Liver (tissue), 9 donors: Measurements from ENCODE around the gene SAMD4A. TPM values are rescaled to one million over a fixed set of nuclear protein-coding genes. Genes with fewer than 3 reads are reported as not detected.

Experiments
- DNase-seq: peaks from one replicate; pipeline ENCODE4 v3.0.0-alpha.2; 2017; ENCODE audit warnings: low spot score
- H3K27ac ChIP-seq, 2 donors: one replicate each; pipeline ENCODE4 v1.7.0; 2013; ENCODE audit warnings: inconsistent platforms in 2 of 2, low read length in 2 of 2, control low read depth in 1 of 2, low read depth in 1 of 2, mild to moderate bottlenecking in 1 of 2
- H3K27me3 ChIP-seq, 4 donors: one replicate each; pipeline versions ENCODE4 v1.6.1 to v1.7.0; 2013; ENCODE audit warnings: low read length in 3 of 4, inconsistent platforms in 1 of 4, mild to moderate bottlenecking in 1 of 4, moderate library complexity in 1 of 4; ENCODE audit not compliant: control insufficient read depth in 4 of 4, insufficient read depth in 4 of 4
- H3K36me3 ChIP-seq, 4 donors: one replicate each; pipeline versions ENCODE4 v1.6.1 to v1.7.0; 2013; ENCODE audit warnings: low read length in 3 of 4, mild to moderate bottlenecking in 3 of 4, low read depth in 1 of 4, moderate library complexity in 1 of 4; ENCODE audit not compliant: control insufficient read depth in 4 of 4, insufficient read depth in 3 of 4
- H3K4me1 ChIP-seq, 4 donors: one replicate each; pipeline versions ENCODE4 v1.6.1 to v1.7.0; 2013; ENCODE audit warnings: low read length in 3 of 4, mild to moderate bottlenecking in 3 of 4, moderate library complexity in 1 of 4; ENCODE audit not compliant: control insufficient read depth in 4 of 4, insufficient read depth in 4 of 4
- H3K4me3 ChIP-seq, 3 donors: one replicate each; pipeline versions ENCODE4 v1.6.1 to v1.7.0; 2013; ENCODE audit warnings: low read length in 3 of 3, control low read depth in 1 of 3, low read depth in 1 of 3, mild to moderate bottlenecking in 1 of 3
- H3K9ac ChIP-seq, 2 donors: one replicate each; pipeline ENCODE4 v1.7.0; 2013; ENCODE audit warnings: low read length in 2 of 2, mild to moderate bottlenecking in 2 of 2, moderate library complexity in 2 of 2, control low read depth in 1 of 2, low read depth in 1 of 2
- H3K9me3 ChIP-seq, 4 donors: one replicate each; pipeline versions ENCODE4 v1.6.1 to v1.7.0; 2013; ENCODE audit warnings: low read length in 3 of 4; ENCODE audit not compliant: control insufficient read depth in 4 of 4
- EGR1 ChIP-seq, 2 donors: IDR thresholded peaks; 2 replicates each; pipeline ENCODE4 v1.6.1; 2016 to 2018; ENCODE audit warnings: antibody characterized with exemption in 2 of 2, low read depth in 2 of 2
- FOXA1 ChIP-seq: IDR thresholded peaks from 2 replicates; pipeline ENCODE4 v1.6.1; 2016; ENCODE audit warnings: antibody characterized with exemption
- FOXA2 ChIP-seq: IDR thresholded peaks from 2 replicates; pipeline ENCODE4 v1.6.1; 2016; ENCODE audit warnings: antibody characterized with exemption
- HNF4A ChIP-seq, 2 donors: conservative IDR thresholded peaks; 2 replicates each; pipeline ENCODE4 v1.6.1; 2016; ENCODE audit warnings: antibody characterized with exemption in 2 of 2, mild to moderate bottlenecking in 2 of 2
- HNF4G ChIP-seq: IDR thresholded peaks from 2 replicates; pipeline ENCODE4 v1.6.1; 2016; ENCODE audit warnings: antibody characterized with exemption
- JUND ChIP-seq, 2 donors: IDR thresholded peaks; 2 replicates each; pipeline ENCODE4 v1.6.1; 2016; ENCODE audit warnings: antibody characterized with exemption in 2 of 2
- NR2F2 ChIP-seq: IDR thresholded peaks from 2 replicates; pipeline ENCODE4 v1.6.1; 2016; ENCODE audit warnings: antibody characterized with exemption
- RAD21 ChIP-seq, 2 donors: IDR thresholded peaks; 2 replicates each; pipeline ENCODE4 v1.6.1; 2016; ENCODE audit warnings: antibody characterized with exemption in 2 of 2, mild to moderate bottlenecking in 2 of 2
- RXRA ChIP-seq, 2 donors: IDR thresholded peaks; 2 replicates each; pipeline ENCODE4 v1.6.1; 2017 to 2018; ENCODE audit warnings: antibody characterized with exemption in 2 of 2, mild to moderate bottlenecking in 1 of 2
- SP1 ChIP-seq: IDR thresholded peaks from 2 replicates; pipeline ENCODE4 v1.6.1; 2018; ENCODE audit warnings: antibody characterized with exemption, mild to moderate bottlenecking
- YY1 ChIP-seq: IDR thresholded peaks from 2 replicates; pipeline ENCODE4 v1.6.1; 2016; ENCODE audit warnings: antibody characterized with exemption, mild to moderate bottlenecking
- WGBS: extraction: QIAGEN DNeasy Blood & Tissue Kit; methylation state at CpG from one replicate; pipeline ENCODE4 v1.1.7; 2013; 5-methylcytosine and 5-hydroxymethylcytosine counted together
- polyA plus RNA-seq, 2 donors: library from polyadenylated mRNA; stranded (reverse) in 1 of 2; unstranded in 1 of 2; fragments of 200-250 nt in 1 of 2; fragments of >200 nt in 1 of 2; fragmentation: Nextera tagmentation in 1 of 2; extraction: Ambion mirVana in 1 of 2; gene quantifications; one replicate each; pipeline versions ENCODE4 v1.2.1 to v1.2.3, GENCODE V29; 2013 to 2015
- total RNA-seq, 2 donors: library from RNA; depleted of rRNA; stranded (reverse); fragments of >200 nt; gene quantifications; one replicate each; pipeline ENCODE4 v1.2.3, GENCODE V29; 2014
- TF ChIP-seq, protein P1 (sequence below): IDR thresholded peaks from 2 replicates; pipeline ENCODE4 v1.6.1; 2016; ENCODE audit warnings: antibody characterized with exemption, mild to moderate bottlenecking
- TF ChIP-seq, protein P2 (sequence below): fragments of 150-350 bp; IDR thresholded peaks from 2 replicates; pipeline ENCODE4 v1.5.1; 2017; ENCODE audit warnings: improper control_type of control experiment, low read depth, low read length; ENCODE audit not compliant: missing input control
- TF ChIP-seq, protein P3 (sequence below): IDR thresholded peaks from 2 replicates; pipeline ENCODE4 v1.6.1; 2016; ENCODE audit warnings: antibody characterized with exemption
- TF ChIP-seq, protein P4 (sequence below): IDR thresholded peaks from 2 replicates; pipeline ENCODE4 v1.6.1; 2016; ENCODE audit warnings: antibody characterized with exemption
- donor health status: healthy.
- donor health status: healthy.
- donor health status: healthy.
- donor health status: healthy.
- donor health status: healthy.

SAMD4A gene
- total and polyA plus RNA-seq, 4 donors = 4.3 to 17.8 (median 8.1) TPM

DNA sequence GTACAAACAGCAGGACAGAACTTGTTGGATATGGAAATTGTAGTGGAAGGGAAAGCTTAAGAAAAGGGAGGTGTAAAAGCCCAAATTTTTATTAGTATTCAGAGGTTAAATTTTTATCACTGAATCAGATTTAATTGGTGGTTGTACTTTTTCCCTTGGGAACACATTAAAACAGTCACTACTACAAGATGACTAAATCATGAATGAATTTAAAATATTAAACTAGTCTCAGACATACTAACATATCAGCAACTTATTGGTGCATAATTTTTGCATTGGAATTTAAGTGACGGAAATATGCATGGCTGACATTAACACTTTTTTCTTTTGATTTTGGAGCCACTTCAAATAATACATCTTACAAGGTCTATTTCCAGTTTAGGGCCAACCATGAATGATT, 27.6 kb downstream of the SAMD4A start:
- no peak overlapping the region for H3K27ac ChIP-seq
- no peak overlapping the region for H3K4me3 ChIP-seq
- no peaks in the 10 kb centered on the region for H3K27me3 ChIP-seq
- TF ChIP-seq, protein P1, sequence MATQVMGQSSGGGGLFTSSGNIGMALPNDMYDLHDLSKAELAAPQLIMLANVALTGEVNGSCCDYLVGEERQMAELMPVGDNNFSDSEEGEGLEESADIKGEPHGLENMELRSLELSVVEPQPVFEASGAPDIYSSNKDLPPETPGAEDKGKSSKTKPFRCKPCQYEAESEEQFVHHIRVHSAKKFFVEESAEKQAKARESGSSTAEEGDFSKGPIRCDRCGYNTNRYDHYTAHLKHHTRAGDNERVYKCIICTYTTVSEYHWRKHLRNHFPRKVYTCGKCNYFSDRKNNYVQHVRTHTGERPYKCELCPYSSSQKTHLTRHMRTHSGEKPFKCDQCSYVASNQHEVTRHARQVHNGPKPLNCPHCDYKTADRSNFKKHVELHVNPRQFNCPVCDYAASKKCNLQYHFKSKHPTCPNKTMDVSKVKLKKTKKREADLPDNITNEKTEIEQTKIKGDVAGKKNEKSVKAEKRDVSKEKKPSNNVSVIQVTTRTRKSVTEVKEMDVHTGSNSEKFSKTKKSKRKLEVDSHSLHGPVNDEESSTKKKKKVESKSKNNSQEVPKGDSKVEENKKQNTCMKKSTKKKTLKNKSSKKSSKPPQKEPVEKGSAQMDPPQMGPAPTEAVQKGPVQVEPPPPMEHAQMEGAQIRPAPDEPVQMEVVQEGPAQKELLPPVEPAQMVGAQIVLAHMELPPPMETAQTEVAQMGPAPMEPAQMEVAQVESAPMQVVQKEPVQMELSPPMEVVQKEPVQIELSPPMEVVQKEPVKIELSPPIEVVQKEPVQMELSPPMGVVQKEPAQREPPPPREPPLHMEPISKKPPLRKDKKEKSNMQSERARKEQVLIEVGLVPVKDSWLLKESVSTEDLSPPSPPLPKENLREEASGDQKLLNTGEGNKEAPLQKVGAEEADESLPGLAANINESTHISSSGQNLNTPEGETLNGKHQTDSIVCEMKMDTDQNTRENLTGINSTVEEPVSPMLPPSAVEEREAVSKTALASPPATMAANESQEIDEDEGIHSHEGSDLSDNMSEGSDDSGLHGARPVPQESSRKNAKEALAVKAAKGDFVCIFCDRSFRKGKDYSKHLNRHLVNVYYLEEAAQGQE = no peak
- TF ChIP-seq JUND (IDR thresholded peaks at IDR 0.05) = no peak
- no peak for TF ChIP-seq YY1
- no peak for TF ChIP-seq SP1
- TF ChIP-seq RXRA (IDR thresholded peaks at IDR 0.05) = no peak
- no peak for TF ChIP-seq HNF4A (conservative IDR thresholded peaks at IDR 0.05)
- TF ChIP-seq NR2F2 = no peak
- TF ChIP-seq, protein P2, sequence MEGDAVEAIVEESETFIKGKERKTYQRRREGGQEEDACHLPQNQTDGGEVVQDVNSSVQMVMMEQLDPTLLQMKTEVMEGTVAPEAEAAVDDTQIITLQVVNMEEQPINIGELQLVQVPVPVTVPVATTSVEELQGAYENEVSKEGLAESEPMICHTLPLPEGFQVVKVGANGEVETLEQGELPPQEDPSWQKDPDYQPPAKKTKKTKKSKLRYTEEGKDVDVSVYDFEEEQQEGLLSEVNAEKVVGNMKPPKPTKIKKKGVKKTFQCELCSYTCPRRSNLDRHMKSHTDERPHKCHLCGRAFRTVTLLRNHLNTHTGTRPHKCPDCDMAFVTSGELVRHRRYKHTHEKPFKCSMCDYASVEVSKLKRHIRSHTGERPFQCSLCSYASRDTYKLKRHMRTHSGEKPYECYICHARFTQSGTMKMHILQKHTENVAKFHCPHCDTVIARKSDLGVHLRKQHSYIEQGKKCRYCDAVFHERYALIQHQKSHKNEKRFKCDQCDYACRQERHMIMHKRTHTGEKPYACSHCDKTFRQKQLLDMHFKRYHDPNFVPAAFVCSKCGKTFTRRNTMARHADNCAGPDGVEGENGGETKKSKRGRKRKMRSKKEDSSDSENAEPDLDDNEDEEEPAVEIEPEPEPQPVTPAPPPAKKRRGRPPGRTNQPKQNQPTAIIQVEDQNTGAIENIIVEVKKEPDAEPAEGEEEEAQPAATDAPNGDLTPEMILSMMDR = no peak
- TF ChIP-seq EGR1 (IDR thresholded peaks at IDR 0.05; ENCODE audit: low read depth in 2 of 2) = no peak
- no peak for TF ChIP-seq FOXA2
- TF ChIP-seq FOXA1 = no peak
- TF ChIP-seq, protein P3, sequence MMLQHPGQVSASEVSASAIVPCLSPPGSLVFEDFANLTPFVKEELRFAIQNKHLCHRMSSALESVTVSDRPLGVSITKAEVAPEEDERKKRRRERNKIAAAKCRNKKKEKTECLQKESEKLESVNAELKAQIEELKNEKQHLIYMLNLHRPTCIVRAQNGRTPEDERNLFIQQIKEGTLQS = no peak
- no peak for TF ChIP-seq RAD21 (IDR thresholded peaks at IDR 0.05)
- no peak for TF ChIP-seq HNF4G
- TF ChIP-seq, protein P4, sequence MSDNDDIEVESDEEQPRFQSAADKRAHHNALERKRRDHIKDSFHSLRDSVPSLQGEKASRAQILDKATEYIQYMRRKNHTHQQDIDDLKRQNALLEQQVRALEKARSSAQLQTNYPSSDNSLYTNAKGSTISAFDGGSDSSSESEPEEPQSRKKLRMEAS = no peak
- no peak for DNase-seq
- no peaks in the 10 kb centered on the region for H3K9me3 ChIP-seq
- H3K9ac ChIP-seq = no peak overlapping the region
- peaks cover 0 to 1% (median 0%) of the 10 kb centered on the region in 4 donors for H3K4me1 ChIP-seq
- 97% methylated on average over 1 of the region's 1 CpG for WGBS
- no peaks in the 10 kb centered on the region for H3K36me3 ChIP-seq

DNA sequence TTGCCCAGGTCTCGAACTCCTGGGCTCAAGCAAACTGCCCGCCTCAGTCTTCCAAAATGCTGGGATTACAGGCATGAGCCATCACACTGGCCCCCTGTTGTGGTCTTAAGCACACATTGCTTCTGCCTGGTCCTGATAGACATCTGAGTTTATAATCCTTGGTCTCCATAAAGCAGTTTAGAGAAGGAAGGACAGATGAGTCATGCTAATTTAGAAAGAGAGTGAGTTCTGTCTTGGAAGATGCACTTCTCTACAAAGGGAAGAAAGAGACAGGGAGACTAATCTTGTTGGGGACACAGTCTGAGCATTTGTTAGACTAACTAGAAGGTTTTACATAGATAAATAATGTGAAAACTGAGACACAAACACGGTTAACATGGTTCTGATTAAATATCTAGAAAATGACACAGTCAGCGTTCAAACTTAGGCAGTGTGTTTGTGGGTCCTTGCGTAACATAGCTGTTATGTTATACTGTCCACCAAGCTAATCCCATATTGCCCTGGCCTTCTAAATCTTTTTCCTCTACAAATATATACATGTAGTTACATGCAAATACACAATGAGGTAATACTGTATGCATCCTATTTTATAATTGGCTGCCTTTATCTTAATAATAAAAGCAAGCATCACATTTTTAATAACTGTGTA, 31.0 kb downstream of the SAMD4A start:
- no peak overlapping the region for H3K4me3 ChIP-seq
- H3K27me3 ChIP-seq = no peaks in the 10 kb centered on the region
- H3K9me3 ChIP-seq = no peaks in the 10 kb centered on the region
- no peak overlapping the region for H3K9ac ChIP-seq
- H3K4me1 ChIP-seq = peaks cover 0 to 3% (median 0%) of the 10 kb centered on the region in 4 donors
- 88% methylated on average over 5 of the region's 5 CpGs for WGBS
- TF ChIP-seq FOXA2 = no peak
- TF ChIP-seq JUND (IDR thresholded peaks at IDR 0.05) = no peak
- TF ChIP-seq, protein P2 = no peak
- H3K36me3 ChIP-seq = no peaks in the 10 kb centered on the region
- no peak for DNase-seq
- no peak overlapping the region for H3K27ac ChIP-seq
